HG02870 (cell line): ENCODE measurements around the gene GLRX3.
"Not testable (repeated sequence)": the region's sequence is repeated elsewhere in the genome, so short reads cannot be mapped to it uniquely, and the experiment has no call there.

Experiments used
- ATAC-seq: cut with Tn5 transposase; IDR thresholded peaks from one replicate; pipeline ENCODE4 v1.9.1; 2021; ENCODE audit warnings: mild to moderate bottlenecking, moderate library complexity; ENCODE audit not compliant: unreplicated experiment

The GLRX3 gene

GRCh38 chr10:130136226-130137089 is at the start of gene GLRX3:
Gene GLRX3 (plus strand): TSS chr10:130136391. CDS start chr10:130136421, 30 bp downstream.
- ATAC-seq = peak; percentile 70

GRCh38 chr10:130090565-130090964 is 45.6 kb upstream of the GLRX3 start:
- ATAC-seq = not testable (repeated sequence)

- ATAC-seq = no peak
These were observed 36.8 kb upstream of the GLRX3 start for GRCh38 chr10:130099344-130099743.

- no peak for ATAC-seq
These were observed 30.5 kb upstream of the GLRX3 start for GRCh38 chr10:130105724-130106123.

GRCh38 chr10:130108146-130108545 is 28.0 kb upstream of the GLRX3 start:
- ATAC-seq = not testable (repeated sequence)

- ATAC-seq = no peak
These were observed 27.1 kb upstream of the GLRX3 start for GRCh38 chr10:130108934-130109604.

- no peak for ATAC-seq
These were observed 26.4 kb upstream of the GLRX3 start for GRCh38 chr10:130109796-130110245.

- peak; percentile 75 for ATAC-seq
These were observed 25.7 kb upstream of the GLRX3 start, which contains the start of gene C10orf143 for GRCh38 chr10:130110246-130111112. Gene C10orf143 (minus strand): TSS chr10:130110830. CDS start chr10:130110772, 58 bp downstream.

- peak; percentile 86 for ATAC-seq
These were observed 24.9 kb upstream of the GLRX3 start for GRCh38 chr10:130111113-130111851.

- ATAC-seq = no peak
These were observed 24.4 kb upstream of the GLRX3 start for GRCh38 chr10:130111852-130112180.

GRCh38 chr10:130112821-130113220 is 23.4 kb upstream of the GLRX3 start:
- no peak for ATAC-seq

GRCh38 chr10:130116942-130117341 is 19.2 kb upstream of the GLRX3 start:
- ATAC-seq = not testable (repeated sequence)

GRCh38 chr10:130117535-130117934 is 18.7 kb upstream of the GLRX3 start:
- not testable (repeated sequence) for ATAC-seq

- ATAC-seq = no peak
These were observed 14.6 kb upstream of the GLRX3 start for GRCh38 chr10:130121486-130122079.

- peak; percentile 98 for ATAC-seq
These were observed 8.7 kb upstream of the GLRX3 start for GRCh38 chr10:130127364-130128061.

GRCh38 chr10:130128062-130128781 is 8.0 kb upstream of the GLRX3 start:
- no peak for ATAC-seq

GRCh38 chr10:130128922-130129321 is 7.3 kb upstream of the GLRX3 start:
- no peak for ATAC-seq

- ATAC-seq = peak; percentile 18
These were observed 440 bp upstream of the GLRX3 start for GRCh38 chr10:130135676-130136225.
